Neuron (in vitro differentiated cells): ENCODE results near the gene GATA2.

ENCODE experiments used
- H2AFZ ChIP-seq: one replicate; pipeline ENCODE4 v1.6.1; 2013; ENCODE audit warnings: low read depth, mild to moderate bottlenecking, inconsistent platforms, low read length, moderate library complexity
- H3K27me3 ChIP-seq: one replicate; pipeline ENCODE4 v1.6.1; 2013; ENCODE audit warnings: low read length; ENCODE audit not compliant: insufficient read depth
- H3K36me3 ChIP-seq: one replicate; pipeline ENCODE4 v1.6.1; 2013; ENCODE audit warnings: low read length; ENCODE audit not compliant: insufficient read depth
- H3K4me1 ChIP-seq: one replicate; pipeline ENCODE4 v1.6.1; 2013; ENCODE audit warnings: low read length; ENCODE audit not compliant: insufficient read depth
- H3K4me3 ChIP-seq: 2 replicates; pipeline ENCODE4 v1.5.1; 2013; ENCODE audit warnings: mild to moderate bottlenecking, low read length, moderate library complexity
- H3K9me3 ChIP-seq: one replicate; pipeline ENCODE4 v1.6.1; 2013; ENCODE audit warnings: low read length

The GATA2 gene

GRCh38 chr3:128508852-128509251, 15.9 kb upstream of the GATA2 start:
- H3K4me1 ChIP-seq, result no peaks in the 10 kb centered on the region
- no peaks in the 10 kb centered on the region for H3K36me3 ChIP-seq
- no peak overlapping the region for H3K4me3 ChIP-seq
- H2AFZ ChIP-seq, result no peak overlapping the region
- H3K27me3 ChIP-seq, result no peaks in the 10 kb centered on the region
- H3K9me3 ChIP-seq, result peaks cover 4% of the 10 kb centered on the region

GRCh38 chr3:128506754-128507153, 13.8 kb upstream of the GATA2 start:
- Histone ChIP-seq H3K27me3 (peaks cover 2% of the 10 kb centered on the region), H3K36me3 (no peaks in the 10 kb centered on the region), H3K9me3 (peaks cover 6% of the 10 kb centered on the region), H3K4me3 (no peak overlapping the region), H3K4me1 (no peaks in the 10 kb centered on the region), H2AFZ (no peak overlapping the region)

DNA sequence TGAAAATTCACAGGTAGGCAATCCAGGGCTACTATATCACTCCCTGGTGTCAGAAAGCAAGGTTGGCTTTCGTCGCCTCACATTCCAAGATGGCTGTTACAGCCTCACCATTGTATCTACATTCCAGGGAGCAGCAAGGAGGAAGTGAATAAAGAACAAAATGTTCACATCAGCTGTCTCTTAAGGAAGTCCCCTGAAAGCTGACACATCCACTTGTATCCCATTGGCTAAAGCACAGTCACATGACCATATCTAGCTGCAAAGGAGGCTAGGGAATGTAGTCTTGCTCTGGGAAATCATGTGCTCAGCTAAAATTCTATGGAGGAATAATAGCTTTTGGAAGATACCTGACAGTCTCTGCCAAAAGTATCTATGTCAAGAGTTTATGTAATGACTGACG, 12.8 kb upstream of the GATA2 start:
- Histone ChIP-seq H2AFZ (no peak overlapping the region), H3K4me1 (no peaks in the 10 kb centered on the region), H3K36me3 (no peaks in the 10 kb centered on the region), H3K9me3 (peaks cover 6% of the 10 kb centered on the region), H3K27me3 (peaks cover 6% of the 10 kb centered on the region), H3K4me3 (no peak overlapping the region)

DNA sequence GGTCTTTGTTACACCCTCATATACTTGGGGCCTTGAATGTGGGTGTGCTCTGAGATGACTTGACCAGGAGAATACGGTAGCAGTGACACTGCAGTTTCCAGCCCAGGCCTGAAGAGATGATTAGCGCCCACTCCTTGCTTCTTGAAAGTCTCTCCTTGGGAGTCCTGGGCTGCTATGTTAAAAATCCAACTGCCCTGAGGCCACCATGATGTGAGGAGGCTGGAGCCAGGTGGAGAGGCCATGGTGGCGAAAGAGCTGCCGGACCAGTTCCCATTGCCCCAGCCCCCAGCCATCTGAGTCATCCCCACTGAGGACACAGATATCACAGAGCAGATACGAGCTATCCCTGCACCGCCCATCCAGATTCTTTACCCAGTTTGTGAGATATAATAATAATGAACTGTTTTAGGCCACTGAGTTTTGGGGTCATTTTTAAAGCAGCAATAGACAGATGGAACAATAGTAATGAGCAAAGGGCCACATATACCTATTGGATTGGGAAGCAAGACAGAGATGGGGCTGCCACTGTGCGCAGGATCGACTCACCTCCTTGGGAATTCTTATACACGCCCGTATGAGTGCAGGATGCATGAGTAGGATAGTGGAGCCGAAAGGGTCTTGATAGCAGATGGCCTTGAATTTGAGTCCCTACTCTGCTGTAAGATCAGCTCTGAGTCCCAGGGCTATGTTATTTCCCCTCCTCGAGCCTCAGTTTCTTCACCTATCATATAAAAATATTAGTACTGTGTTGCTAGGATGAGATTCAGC, 12.1 kb upstream of the GATA2 start:
- Histone ChIP-seq H3K36me3 (no peaks in the 10 kb centered on the region), H2AFZ (no peak overlapping the region), H3K4me1 (no peaks in the 10 kb centered on the region), H3K4me3 (no peak overlapping the region), H3K9me3 (peaks cover 6% of the 10 kb centered on the region), H3K27me3 (peaks cover 9% of the 10 kb centered on the region)

DNA sequence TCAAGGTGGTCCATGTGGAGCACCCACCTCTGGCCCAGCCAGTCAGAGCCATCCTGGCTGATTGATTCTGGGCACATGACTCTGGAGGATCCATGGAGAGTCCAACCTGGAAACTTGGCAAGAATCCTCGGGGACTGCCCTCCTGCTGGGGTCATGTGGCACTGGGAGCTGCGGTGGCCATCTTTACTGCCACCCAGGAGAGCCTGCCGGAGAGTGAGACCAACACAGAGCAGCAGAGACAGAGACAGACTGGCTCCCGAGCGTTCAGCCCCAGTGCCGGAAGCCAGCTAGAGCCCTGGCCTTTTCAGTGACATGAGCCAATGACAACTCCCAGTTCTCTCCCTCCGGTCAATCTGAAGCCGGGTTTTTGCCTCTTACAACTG, 11.5 kb upstream of the GATA2 start:
- Histone ChIP-seq H2AFZ (no peak overlapping the region), H3K27me3 (peaks cover 14% of the 10 kb centered on the region), H3K4me3 (no peak overlapping the region), H3K36me3 (no peaks in the 10 kb centered on the region), H3K4me1 (no peaks in the 10 kb centered on the region), H3K9me3 (peaks cover 6% of the 10 kb centered on the region)

GRCh38 chr3:128503751-128504532, 10.9 kb upstream of the GATA2 start:
- Histone ChIP-seq H3K36me3 (no peaks in the 10 kb centered on the region), H3K27me3 (peaks cover 19% of the 10 kb centered on the region), H2AFZ (no peak overlapping the region), H3K4me3 (no peak overlapping the region), H3K4me1 (peaks cover under 1% of the 10 kb centered on the region), H3K9me3 (peaks cover 6% of the 10 kb centered on the region)

GRCh38 chr3:128503164-128503651, 10.2 kb upstream of the GATA2 start:
- Histone ChIP-seq H3K9me3 (peaks cover 6% of the 10 kb centered on the region), H2AFZ (no peak overlapping the region), H3K36me3 (no peaks in the 10 kb centered on the region), H3K27me3 (peaks cover 26% of the 10 kb centered on the region), H3K4me1 (peaks cover 8% of the 10 kb centered on the region), H3K4me3 (no peak overlapping the region)

DNA sequence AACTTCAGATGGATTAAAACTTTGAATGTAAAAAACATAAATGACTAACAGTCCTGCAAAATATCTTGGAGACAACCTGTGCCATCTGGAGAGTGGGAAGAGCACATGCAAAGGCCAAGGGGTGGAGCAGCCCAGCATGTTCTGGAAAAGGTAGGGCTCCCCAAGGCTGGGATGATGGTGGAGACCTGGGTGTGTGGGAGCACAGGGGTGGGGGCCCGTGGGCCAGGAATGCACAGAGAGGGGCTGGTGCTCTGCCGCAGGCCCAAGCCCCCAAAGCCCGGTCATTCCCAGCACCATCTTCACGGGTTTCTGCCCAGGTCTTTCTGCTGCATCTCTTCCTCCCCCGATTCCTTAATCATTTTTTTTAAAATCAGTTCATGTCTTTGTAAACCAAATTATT, 9.7 kb upstream of the GATA2 start:
- peaks cover 6% of the 10 kb centered on the region for H3K9me3 ChIP-seq
- H3K36me3 ChIP-seq, result no peaks in the 10 kb centered on the region
- peaks cover 30% of the 10 kb centered on the region for H3K27me3 ChIP-seq
- no peak overlapping the region for H2AFZ ChIP-seq
- peaks cover 11% of the 10 kb centered on the region for H3K4me1 ChIP-seq
- H3K4me3 ChIP-seq, result no peak overlapping the region

DNA sequence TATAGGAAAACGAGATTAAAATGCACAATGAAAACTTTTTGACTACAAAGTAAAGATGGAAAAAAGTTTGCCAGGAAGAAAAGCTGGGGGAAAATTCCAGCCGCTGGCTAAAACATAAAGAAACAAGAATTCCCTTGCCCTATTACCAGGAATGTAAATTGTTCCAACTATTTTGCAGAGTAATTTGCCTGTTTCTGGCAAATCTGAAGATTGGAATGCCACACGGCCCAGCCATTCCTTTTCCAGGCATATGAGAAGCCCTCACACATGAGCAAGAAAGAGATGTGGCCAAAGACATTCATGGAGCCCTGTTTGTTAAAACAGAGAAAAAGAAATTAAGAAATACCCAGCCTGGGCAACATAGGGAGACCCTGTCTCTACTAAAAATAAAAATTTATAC, 8.4 kb upstream of the GATA2 start:
- no peak overlapping the region for H2AFZ ChIP-seq
- peaks cover 6% of the 10 kb centered on the region for H3K9me3 ChIP-seq
- no peak overlapping the region for H3K4me3 ChIP-seq
- H3K27me3 ChIP-seq, result peaks cover 42% of the 10 kb centered on the region
- H3K4me1 ChIP-seq, result peaks cover 21% of the 10 kb centered on the region
- no peaks in the 10 kb centered on the region for H3K36me3 ChIP-seq

DNA sequence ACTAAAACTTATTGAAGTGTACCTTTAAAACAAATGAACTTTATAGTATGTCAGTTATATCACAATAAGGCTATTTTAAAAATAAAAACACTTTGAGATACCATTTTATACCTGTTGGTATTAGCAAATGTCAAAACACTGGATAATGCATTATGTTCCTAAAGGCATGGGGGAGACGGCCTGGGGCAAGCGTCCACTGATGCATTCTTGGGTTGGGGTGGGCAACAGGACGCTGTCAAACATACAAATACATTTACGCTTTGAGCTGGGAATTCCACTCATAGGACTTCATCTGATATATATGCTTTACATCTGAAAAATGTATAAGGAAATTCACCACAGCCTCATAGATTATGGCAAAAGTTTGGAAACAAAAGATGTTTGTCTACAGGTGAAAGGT, 7.6 kb upstream of the GATA2 start:
- Histone ChIP-seq H3K9me3 (peaks cover 2% of the 10 kb centered on the region), H2AFZ (no peak overlapping the region), H3K36me3 (no peaks in the 10 kb centered on the region), H3K4me3 (no peak overlapping the region), H3K4me1 (peaks cover 22% of the 10 kb centered on the region), H3K27me3 (peaks cover 50% of the 10 kb centered on the region)

- Histone ChIP-seq H3K27me3 (peaks cover 58% of the 10 kb centered on the region), H3K4me1 (peaks cover 22% of the 10 kb centered on the region), H3K9me3 (peaks cover 2% of the 10 kb centered on the region)
Observed at GRCh38 chr3:128499724-128500275, 6.8 kb upstream of the GATA2 start.

DNA sequence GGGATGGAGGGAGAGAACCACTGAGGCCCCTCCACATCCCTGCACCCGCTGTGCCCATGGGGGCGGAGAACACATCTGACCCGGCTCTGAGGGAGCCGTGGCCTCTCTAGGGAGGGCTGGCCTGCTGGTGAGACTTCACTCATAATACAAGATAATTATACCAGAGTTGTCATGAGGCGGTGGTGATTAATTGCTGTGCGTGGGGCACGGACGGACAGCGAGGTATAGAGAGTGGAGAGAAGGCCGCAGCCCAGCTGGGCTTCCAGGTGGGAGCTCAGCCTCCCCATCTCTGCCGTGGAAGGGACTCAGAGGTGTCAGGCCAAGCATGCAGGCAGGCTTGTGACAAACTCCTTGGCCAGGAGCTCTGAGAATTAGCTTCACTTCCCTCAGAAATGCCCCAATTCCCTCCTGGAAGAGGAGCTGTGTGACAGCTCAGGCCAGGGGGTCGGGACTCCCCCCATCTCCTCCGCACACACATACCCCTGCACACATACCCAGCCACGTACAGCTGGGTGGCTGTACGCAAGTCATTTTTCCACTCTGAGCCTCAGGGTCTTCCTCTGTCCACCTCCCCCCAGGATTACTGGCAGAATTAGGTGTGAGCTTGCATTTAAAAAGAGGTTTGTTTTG, 6.0 kb upstream of the GATA2 start:
- H3K27me3 ChIP-seq, result peaks cover 66% of the 10 kb centered on the region
- peaks cover 22% of the 10 kb centered on the region for H3K4me1 ChIP-seq
- no peaks in the 10 kb centered on the region for H3K36me3 ChIP-seq
- H3K9me3 ChIP-seq, result peaks cover 2% of the 10 kb centered on the region
- H3K4me3 ChIP-seq, result no peak overlapping the region
- H2AFZ ChIP-seq, result no peak overlapping the region

More at GRCh38 chr3:128499724-128500275, 6.8 kb upstream of the GATA2 start:
- Histone ChIP-seq H3K4me3 (no peak overlapping the region), H3K36me3 (no peaks in the 10 kb centered on the region), H2AFZ (no peak overlapping the region)

DNA sequence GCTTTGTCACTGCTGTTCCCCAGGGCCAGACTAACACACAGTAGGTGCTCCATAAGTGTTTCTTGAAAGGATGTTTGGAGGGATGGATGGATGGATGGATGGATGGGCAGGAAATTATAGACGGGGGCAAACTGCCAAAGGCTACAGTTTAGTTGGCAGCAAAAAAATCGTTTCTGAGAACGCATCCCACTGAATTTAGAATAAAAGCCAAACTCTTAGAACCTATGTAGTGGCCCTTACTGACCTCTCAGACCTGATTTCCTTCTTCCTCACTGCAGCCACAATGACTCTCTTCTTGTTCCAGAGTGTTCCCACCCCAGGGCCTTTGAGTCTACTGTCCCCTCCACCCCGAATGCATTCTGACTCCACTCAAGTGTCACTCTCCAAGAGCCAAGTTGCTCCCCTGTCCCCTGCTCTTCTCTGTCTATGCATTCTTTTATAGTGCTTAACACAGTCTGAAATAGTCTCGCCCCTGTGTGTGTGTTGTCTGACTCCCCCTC, 5.2 kb upstream of the GATA2 start:
- H2AFZ ChIP-seq, result no peak overlapping the region
- peaks cover 74% of the 10 kb centered on the region for H3K27me3 ChIP-seq
- H3K9me3 ChIP-seq, result peaks cover 2% of the 10 kb centered on the region
- peak overlapping the region; percentile 44 for H3K4me3 ChIP-seq
- H3K4me1 ChIP-seq, result peaks cover 24% of the 10 kb centered on the region
- H3K36me3 ChIP-seq, result no peaks in the 10 kb centered on the region
